Pons (tissue), 1 donor: Measurements from ENCODE around the gene CDC27.
A peak's percentile ranks its signal among the peaks of the same experiment; 100 is the strongest.
"Not testable (repeated sequence)": the region's sequence is repeated elsewhere in the genome, so short reads cannot be mapped to it uniquely, and the experiment has no call there.

Source experiments
- DNase-seq: peaks from one replicate; pipeline ENCODE4 v3.0.0-alpha.2; 2016; ENCODE audit warnings: low spot score

CDC27 gene

GRCh38 chr17:47134354-47134753, 54.7 kb downstream of the CDC27 start:
- not testable (repeated sequence) for DNase-seq

GRCh38 chr17:47131761-47132160, 57.3 kb downstream of the CDC27 start:
- no peak for DNase-seq

- not testable (repeated sequence) for DNase-seq
Measured at GRCh38 chr17:47126835-47127234, 62.3 kb downstream of the CDC27 start.

DNA sequence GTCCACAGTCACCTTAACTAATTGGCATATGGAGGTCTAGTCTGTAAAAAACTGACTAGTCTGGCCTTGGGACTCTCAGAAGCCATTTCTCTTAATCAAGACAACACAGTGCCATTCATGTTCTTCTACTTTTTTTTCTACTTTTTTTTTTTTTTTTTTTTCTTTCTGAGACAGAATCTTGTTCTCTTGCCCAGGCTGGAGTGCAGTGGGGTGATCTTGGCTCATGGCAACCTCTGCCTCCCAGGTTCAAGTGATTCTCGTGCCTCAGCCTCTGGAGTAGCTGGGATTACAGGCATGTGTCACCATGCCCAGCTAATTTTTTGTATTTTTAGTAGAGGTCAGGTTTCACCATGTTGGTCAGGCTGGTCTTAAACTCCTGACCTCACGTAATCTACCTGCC, 65.8 kb downstream of the CDC27 start:
- DNase-seq: not testable (repeated sequence)

- DNase-seq: no peak
Measured at GRCh38 chr17:47120521-47121095, 68.5 kb downstream of the CDC27 start.

DNA sequence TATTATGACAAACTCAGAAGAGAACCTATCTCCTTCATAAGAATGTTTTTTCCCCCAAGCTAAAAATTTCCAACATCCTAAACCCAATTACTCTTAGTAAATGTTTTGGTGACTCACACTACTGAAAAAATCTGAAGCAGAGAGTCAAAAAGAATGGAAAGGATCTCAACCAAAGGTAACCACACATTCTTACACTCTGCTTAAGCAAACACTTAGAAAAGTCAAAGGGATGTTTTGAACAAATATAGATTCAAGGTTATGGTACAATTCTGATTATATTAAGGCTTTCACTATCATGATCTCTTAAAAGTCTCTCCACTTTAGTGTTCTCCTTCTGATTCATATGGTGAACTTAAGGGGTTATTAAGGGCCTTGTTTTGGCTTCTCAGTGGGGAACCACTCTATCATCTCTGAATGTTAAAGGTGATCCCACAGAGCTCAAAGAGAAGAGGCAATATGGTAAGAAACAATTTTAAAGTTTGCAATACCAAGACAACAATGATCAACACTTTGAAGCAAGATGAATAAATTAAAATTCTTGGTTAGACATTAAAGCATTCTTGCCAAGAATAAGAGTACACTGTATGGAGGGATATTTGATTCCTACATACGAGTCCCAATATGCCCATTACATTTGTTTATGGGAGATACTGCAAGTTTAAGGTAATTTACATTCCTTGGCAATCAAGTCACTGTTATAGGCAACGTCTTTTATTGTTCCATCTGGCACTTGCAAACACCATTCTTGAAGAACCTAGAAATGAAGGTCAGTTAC, 69.2 kb downstream of the CDC27 start:
- DNase-seq: no peak

DNA sequence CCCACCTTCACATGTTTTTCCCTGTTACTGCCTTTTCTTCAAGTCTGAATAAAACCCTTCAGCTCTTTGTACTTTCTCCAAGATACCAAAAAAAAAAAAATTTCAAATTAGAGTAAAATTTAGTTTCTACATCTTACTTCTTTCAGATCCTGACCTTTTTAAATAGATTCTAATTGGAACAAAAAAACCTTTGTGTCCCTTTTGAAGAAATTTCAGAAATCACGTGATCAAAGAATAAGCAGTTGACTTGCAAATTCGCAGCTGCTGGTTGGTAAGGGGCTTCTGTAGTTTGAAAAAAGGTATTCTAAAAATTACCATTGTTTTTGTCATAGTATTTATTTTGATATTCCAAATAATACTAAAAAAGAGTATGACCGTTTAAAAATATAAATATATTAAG, 71.7 kb downstream of the CDC27 start:
- peak; percentile 52 for DNase-seq

DNA sequence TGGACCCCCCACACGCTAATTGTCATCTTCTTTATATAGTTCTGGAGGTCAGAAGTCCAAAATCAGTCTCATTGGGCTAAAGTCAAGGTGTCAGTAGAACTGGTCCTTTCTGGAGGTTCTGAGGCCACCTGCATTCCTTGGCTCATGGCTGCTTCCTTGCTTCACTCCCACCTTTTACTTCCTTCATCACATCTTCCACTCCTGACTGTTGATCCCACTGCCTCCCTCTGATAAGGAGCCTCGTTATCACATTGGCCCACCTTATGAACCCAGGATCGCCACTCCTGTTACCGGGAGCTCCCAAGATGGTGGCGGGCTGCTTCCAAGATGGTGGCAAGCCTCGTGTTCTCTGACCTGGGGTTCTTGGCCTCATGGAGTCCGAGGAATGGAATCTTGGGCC, 83.0 kb downstream of the CDC27 start:
- no peak for DNase-seq

DNA sequence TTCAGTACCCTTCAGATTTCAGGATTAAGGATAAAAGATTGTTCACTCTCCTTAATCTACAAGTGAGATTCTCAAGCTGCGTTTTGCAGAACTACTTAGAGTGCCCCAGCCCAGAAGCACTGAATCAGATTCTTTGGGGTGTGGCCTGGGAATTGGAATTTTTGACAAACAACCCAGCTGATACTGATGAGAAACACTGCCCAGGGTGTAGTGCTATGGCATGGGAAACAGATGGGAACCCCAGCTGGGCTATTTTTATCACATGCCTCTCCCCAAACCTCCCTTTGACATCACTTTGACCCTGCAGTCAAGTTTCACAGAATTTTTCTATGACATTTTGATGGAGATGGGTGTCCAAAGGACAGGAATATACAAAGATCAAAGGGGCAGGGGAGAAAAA, 83.8 kb downstream of the CDC27 start:
- DNase-seq: not testable (repeated sequence)

- DNase-seq: no peak
Measured at GRCh38 chr17:47102914-47103313, 86.2 kb downstream of the CDC27 start.

DNA sequence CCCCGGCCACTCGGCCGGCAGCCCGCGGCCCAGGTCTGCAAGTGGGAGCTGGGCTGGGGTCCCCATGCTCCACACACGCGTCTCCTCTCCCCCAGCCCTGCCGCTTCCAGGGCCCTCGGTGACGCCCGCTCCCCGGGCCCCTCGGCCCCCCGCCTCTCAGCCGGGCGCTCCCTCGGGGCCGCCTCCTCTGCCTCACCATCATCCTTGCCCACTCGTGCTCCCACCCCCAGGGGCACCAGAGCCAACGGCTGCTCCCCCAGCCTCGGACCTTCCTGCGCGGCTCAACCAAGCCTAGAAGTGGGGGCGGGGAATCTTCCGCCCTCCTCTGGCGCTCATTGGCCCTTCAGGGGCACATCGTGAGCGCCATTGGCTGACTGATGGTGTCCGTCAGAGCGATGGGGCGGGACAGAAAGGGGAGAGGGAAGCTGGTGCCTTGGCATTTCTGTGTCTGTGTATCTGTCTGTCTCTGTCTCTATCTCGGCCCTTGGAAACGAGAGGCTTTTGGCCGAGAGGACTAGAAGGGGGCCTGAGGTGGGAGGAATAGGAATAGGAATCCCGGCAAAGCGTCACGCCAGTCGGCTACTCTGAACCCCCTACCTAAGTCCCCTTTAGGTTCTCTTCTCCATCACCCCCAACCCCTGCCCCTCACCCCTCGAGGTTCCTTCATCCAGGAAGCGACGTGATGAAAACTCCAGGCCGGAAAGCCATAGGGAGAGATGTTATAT, 88.9 kb downstream of the CDC27 start:
- peak; percentile 95 for DNase-seq

- no peak for DNase-seq
Measured at GRCh38 chr17:47099451-47099986, 89.6 kb downstream of the CDC27 start.

- DNase-seq: no peak
Measured at GRCh38 chr17:47096343-47096742, 92.8 kb downstream of the CDC27 start.

DNA sequence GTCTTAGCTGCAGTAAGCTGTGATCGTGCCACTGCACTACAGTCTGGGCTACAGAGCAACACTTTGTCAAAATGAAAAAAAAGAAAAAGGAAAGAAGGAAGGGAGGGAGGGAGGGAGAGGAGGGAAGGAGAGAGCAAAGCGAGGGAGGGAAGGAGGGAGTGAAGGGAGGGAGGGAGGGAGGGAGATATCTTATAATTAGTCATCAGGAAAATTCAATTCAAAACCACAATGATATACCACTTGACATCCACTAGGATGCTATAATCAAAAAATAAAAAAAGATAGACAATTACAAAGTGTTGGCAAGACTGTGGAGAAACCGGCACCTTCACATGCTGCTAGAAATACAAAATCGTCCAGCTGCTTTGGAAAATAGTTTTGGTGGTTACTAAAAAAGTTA, 93.8 kb downstream of the CDC27 start:
- no peak for DNase-seq

GRCh38 chr17:47087093-47087492, 102.0 kb downstream of the CDC27 start:
- no peak for DNase-seq

- DNase-seq: no peak
Measured at GRCh38 chr17:47085736-47086135, 103.4 kb downstream of the CDC27 start.

DNA sequence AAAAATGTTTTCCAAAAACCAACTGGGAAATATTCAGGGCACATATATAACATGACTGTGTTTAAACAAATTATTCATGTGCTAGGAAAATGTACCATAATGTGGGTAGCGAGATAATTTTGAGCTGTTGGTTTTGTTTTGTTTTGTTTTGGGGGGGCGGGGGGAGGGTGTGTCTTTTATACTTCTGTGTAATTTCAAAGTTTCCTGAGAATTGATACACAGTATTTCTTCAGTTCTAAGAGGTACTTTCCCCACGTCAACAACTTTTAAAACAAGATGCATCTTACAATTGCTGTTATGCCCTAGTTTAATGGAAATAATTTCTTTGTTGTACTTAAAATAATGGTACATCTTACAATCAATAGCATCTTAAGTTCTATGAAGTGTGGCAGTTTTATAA, 110.3 kb downstream of the CDC27 start:
- no peak for DNase-seq

DNA sequence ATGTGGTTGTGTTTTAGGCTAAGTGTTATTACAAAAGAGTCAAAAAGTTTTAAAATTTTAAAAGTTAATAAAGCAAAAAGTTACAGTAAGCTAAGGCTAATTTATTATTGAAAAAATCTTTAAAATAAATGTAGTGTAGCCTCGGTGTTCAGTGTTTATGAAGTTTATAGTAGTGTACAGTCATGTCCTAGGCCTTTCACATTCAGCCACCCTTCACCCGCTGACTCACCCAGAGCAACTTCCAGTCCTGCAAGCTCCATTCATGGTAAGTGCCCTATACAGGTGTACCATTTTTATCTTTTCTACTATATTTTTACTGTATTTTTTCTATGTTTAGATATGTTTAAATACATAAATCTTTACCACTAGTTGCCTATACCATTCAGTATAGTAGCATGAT, 111.5 kb downstream of the CDC27 start:
- no peak for DNase-seq

GRCh38 chr17:47076171-47076570, 112.9 kb downstream of the CDC27 start:
- DNase-seq: no peak

GRCh38 chr17:47074361-47074760, 114.7 kb downstream of the CDC27 start:
- DNase-seq: not testable (repeated sequence)

GRCh38 chr17:47073629-47074028, 115.5 kb downstream of the CDC27 start:
- DNase-seq: not testable (repeated sequence)

GRCh38 chr17:47072886-47073285, 116.2 kb downstream of the CDC27 start:
- peak; percentile 79 for DNase-seq

DNA sequence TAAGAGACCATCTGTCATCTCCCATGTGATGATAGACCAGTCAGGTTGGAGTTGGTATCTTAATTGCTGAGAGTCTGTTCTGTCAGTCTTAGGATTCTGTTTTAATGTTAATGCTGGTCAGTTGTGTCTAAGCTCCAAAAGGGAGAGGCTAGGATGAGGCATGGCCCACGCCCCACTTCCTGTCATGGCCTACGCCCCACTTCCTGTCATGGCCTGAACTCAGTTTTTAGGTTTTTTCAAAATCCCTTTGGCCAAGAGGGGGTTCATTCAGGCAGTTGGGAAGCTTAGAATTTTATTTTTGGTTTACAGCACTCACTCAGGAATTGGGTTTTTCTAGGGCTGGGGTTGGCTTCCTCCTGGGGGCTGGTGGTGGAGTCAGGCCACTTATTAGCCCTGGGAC, 117.9 kb downstream of the CDC27 start:
- DNase-seq: not testable (repeated sequence)
